Measurements from ENCODE around the gene PSD2.

GRCh38 chr5:139855451-139855850, 59.8 kb downstream of the PSD2 start:
- TF ChIP-seq ZNF274 (IDR thresholded peaks at IDR 0.05; ENCODE audit: insufficient read depth, insufficient read length) (no peak), POLR2A (IDR thresholded peaks at IDR 0.05; ENCODE audit: low read depth, low read length) (no peak), EP300 (IDR thresholded peaks at IDR 0.05; ENCODE audit: borderline replicate concordance in 1 of 2, control insufficient read depth in 1 of 2, low read depth in 2 of 2, low read length in 2 of 2) (no peak), TAF1 (IDR thresholded peaks at IDR 0.05; ENCODE audit: borderline replicate concordance, low read depth, low read length) (no peak), MLLT1 (IDR thresholded peaks at IDR 0.05) (no peak), ZSCAN29 (IDR thresholded peaks at IDR 0.05) (no peak), TBL1XR1 (IDR thresholded peaks at IDR 0.05; ENCODE audit: low read depth, low read length) (no peak), ZNF24 (IDR thresholded peaks at IDR 0.05) (no peak), MXI1 (IDR thresholded peaks at IDR 0.05; ENCODE audit: low read depth, low read length) (no peak), ZNF384 (IDR thresholded peaks at IDR 0.05; ENCODE audit: borderline replicate concordance, low read depth, low read length) (no peak)
- TF ChIP-seq, protein P1, sequence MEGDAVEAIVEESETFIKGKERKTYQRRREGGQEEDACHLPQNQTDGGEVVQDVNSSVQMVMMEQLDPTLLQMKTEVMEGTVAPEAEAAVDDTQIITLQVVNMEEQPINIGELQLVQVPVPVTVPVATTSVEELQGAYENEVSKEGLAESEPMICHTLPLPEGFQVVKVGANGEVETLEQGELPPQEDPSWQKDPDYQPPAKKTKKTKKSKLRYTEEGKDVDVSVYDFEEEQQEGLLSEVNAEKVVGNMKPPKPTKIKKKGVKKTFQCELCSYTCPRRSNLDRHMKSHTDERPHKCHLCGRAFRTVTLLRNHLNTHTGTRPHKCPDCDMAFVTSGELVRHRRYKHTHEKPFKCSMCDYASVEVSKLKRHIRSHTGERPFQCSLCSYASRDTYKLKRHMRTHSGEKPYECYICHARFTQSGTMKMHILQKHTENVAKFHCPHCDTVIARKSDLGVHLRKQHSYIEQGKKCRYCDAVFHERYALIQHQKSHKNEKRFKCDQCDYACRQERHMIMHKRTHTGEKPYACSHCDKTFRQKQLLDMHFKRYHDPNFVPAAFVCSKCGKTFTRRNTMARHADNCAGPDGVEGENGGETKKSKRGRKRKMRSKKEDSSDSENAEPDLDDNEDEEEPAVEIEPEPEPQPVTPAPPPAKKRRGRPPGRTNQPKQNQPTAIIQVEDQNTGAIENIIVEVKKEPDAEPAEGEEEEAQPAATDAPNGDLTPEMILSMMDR (IDR thresholded peaks at IDR 0.05 in 2 of 3, conservative IDR thresholded peaks at IDR 0.05 in 1 of 3; ENCODE audit: control insufficient read depth in 2 of 3, extremely low read depth in 1 of 3, insufficient read depth in 1 of 3, low read depth in 3 of 3, low read length in 3 of 3): no peak
- TF ChIP-seq, protein P2, sequence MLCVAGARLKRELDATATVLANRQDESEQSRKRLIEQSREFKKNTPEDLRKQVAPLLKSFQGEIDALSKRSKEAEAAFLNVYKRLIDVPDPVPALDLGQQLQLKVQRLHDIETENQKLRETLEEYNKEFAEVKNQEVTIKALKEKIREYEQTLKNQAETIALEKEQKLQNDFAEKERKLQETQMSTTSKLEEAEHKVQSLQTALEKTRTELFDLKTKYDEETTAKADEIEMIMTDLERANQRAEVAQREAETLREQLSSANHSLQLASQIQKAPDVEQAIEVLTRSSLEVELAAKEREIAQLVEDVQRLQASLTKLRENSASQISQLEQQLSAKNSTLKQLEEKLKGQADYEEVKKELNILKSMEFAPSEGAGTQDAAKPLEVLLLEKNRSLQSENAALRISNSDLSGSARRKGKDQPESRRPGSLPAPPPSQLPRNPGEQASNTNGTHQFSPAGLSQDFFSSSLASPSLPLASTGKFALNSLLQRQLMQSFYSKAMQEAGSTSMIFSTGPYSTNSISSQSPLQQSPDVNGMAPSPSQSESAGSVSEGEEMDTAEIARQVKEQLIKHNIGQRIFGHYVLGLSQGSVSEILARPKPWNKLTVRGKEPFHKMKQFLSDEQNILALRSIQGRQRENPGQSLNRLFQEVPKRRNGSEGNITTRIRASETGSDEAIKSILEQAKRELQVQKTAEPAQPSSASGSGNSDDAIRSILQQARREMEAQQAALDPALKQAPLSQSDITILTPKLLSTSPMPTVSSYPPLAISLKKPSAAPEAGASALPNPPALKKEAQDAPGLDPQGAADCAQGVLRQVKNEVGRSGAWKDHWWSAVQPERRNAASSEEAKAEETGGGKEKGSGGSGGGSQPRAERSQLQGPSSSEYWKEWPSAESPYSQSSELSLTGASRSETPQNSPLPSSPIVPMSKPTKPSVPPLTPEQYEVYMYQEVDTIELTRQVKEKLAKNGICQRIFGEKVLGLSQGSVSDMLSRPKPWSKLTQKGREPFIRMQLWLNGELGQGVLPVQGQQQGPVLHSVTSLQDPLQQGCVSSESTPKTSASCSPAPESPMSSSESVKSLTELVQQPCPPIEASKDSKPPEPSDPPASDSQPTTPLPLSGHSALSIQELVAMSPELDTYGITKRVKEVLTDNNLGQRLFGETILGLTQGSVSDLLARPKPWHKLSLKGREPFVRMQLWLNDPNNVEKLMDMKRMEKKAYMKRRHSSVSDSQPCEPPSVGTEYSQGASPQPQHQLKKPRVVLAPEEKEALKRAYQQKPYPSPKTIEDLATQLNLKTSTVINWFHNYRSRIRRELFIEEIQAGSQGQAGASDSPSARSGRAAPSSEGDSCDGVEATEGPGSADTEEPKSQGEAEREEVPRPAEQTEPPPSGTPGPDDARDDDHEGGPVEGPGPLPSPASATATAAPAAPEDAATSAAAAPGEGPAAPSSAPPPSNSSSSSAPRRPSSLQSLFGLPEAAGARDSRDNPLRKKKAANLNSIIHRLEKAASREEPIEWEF (IDR thresholded peaks at IDR 0.05; ENCODE audit: insufficient replicate concordance, low read depth, low read length): no peak

All from GM12878 (cell line).